Measurements from ENCODE around the gene SND1.

SND1 gene

DNA sequence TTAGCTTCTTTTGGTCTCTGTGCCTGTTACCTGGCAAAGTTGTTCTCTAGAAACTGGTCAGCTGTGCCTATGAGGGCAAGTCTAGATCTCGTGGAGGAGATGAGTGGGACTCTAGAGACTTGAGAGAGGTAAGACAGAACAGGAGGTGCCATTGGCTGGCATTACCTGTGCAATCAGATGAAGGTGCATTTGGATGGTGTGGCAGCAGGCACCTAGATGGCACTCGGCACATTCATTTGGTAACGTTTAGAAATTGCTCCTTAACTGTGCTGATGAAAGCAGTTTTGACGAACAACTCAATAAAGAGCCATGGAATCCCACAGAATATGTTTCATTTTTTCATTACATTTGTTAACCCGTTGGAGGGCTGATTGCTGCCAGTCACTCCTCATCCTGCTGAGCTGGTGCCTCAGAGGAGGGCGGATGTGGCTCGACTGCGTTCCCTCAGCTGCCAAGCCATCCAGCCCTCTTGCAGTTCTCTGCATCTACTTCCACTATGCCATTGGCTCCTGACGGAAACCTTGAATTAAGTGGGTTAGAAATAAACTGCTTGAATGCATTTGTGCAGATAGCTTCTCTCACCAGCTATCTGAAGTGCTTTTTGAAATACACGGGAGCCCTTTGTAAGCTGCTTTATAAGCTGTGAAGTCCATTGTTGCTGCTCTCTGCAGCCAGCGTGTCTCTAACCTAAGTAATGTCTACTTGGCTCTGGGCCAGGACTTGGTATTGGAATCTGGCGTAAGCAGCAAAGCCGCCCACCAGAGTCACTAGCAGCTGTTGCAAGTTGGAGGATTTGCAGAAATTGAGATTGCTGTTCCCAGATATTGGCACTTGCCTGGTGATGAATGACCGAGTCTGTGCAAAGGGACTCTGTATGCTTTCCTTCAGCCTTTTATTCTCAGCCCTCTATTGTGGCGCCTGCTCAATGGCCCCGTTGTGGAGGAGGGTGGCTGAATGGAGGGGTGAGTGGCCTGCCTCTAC, 291.8 kb downstream of the SND1 start:
- Histone ChIP-seq H3K27ac (ENCODE audit: low read depth, low read length, poor library complexity, severe bottlenecking) (no peak overlapping the region), H2AFZ (ENCODE audit: low read length) (no peak overlapping the region), H3F3A (ENCODE audit: insufficient read depth, low read length) (no peaks in the 10 kb centered on the region), H3K36me3 (ENCODE audit: insufficient read depth, low read length) (peaks cover 68% of the 10 kb centered on the region), H3K9me3 (ENCODE audit: low read length) (no peaks in the 10 kb centered on the region), H3K9me2 (ENCODE audit: low read depth, low read length) (no peaks in the 10 kb centered on the region), H3K4me1 (ENCODE audit: insufficient read depth, low read length, severe bottlenecking) (peaks cover 6% of the 10 kb centered on the region), H3K9ac (ENCODE audit: low read length) (no peak overlapping the region), H3K4me3 (ENCODE audit: low read depth, low read length, poor library complexity, severe bottlenecking) (no peak overlapping the region), H4K20me1 (ENCODE audit: insufficient read depth, low read length) (no peaks in the 10 kb centered on the region), H3K79me2 (ENCODE audit: insufficient read depth, low read length) (no peaks in the 10 kb centered on the region), H3K4me2 (ENCODE audit: low read length) (no peak overlapping the region), H3K27me3 (ENCODE audit: insufficient read depth, low read length) (no peaks in the 10 kb centered on the region)
- TF ChIP-seq, protein P1, sequence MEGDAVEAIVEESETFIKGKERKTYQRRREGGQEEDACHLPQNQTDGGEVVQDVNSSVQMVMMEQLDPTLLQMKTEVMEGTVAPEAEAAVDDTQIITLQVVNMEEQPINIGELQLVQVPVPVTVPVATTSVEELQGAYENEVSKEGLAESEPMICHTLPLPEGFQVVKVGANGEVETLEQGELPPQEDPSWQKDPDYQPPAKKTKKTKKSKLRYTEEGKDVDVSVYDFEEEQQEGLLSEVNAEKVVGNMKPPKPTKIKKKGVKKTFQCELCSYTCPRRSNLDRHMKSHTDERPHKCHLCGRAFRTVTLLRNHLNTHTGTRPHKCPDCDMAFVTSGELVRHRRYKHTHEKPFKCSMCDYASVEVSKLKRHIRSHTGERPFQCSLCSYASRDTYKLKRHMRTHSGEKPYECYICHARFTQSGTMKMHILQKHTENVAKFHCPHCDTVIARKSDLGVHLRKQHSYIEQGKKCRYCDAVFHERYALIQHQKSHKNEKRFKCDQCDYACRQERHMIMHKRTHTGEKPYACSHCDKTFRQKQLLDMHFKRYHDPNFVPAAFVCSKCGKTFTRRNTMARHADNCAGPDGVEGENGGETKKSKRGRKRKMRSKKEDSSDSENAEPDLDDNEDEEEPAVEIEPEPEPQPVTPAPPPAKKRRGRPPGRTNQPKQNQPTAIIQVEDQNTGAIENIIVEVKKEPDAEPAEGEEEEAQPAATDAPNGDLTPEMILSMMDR (IDR thresholded peaks at IDR 0.05; ENCODE audit: low read length): no peak
- TF ChIP-seq EZH2 (IDR thresholded peaks at IDR 0.05; ENCODE audit: borderline replicate concordance, low read length): no peak

DNA sequence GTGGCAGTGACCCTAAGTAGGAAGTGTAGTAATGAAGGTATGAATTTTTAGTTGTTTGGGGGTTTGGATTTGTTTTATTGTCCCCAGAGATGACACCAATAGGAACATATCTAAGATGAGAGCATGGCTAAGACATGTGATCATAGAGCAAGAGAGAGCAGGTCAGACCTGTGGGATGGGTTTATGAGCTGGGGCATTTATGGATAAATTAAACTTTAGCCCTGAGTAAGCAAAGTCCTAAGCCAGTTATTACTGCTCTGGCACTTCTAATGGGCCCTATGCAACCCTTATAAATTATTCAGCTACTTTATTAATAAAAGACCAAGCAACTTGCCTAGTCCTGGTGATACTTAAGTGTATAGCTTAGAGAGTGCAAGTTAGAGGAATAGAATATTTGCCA, 294.1 kb downstream of the SND1 start:
- Histone ChIP-seq H3K4me3 (ENCODE audit: low read depth, low read length, poor library complexity, severe bottlenecking) (no peak overlapping the region), H3K27me3 (ENCODE audit: insufficient read depth, low read length) (no peaks in the 10 kb centered on the region), H3K79me2 (ENCODE audit: insufficient read depth, low read length) (no peaks in the 10 kb centered on the region), H3K4me2 (ENCODE audit: low read length) (no peak overlapping the region), H3K9ac (ENCODE audit: low read length) (no peak overlapping the region), H3F3A (ENCODE audit: insufficient read depth, low read length) (no peaks in the 10 kb centered on the region), H3K27ac (ENCODE audit: low read depth, low read length, poor library complexity, severe bottlenecking) (no peak overlapping the region), H2AFZ (ENCODE audit: low read length) (no peak overlapping the region), H3K9me2 (ENCODE audit: low read depth, low read length) (no peaks in the 10 kb centered on the region), H3K36me3 (ENCODE audit: insufficient read depth, low read length) (peaks cover 62% of the 10 kb centered on the region), H3K4me1 (ENCODE audit: insufficient read depth, low read length, severe bottlenecking) (peaks cover 4% of the 10 kb centered on the region), H4K20me1 (ENCODE audit: insufficient read depth, low read length) (no peaks in the 10 kb centered on the region), H3K9me3 (ENCODE audit: low read length) (no peaks in the 10 kb centered on the region)
- TF ChIP-seq EZH2 (IDR thresholded peaks at IDR 0.05; ENCODE audit: borderline replicate concordance, low read length): no peak
- TF ChIP-seq, protein P1 (IDR thresholded peaks at IDR 0.05; ENCODE audit: low read length): no peak

DNA sequence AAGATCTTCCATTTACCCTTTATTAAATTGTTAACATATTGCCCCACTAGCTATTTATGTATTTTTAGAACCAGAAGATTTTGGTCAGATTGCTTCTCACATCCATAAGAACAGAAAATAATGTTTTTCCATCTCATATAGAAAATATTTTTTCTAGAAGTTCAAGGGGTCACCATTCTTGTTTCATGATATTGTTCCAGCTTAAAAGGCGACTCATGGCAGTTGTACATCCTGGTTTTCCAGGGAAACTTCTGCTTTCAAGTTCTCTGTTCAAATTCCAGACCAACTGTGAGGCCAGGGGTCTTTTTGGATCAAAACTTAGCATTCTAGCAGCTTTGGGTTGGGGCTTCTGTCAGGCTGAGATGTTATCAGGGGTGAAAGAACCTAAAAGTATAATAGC, 294.9 kb downstream of the SND1 start:
- H3K27ac ChIP-seq (ENCODE audit: low read depth, low read length, poor library complexity, severe bottlenecking): no peak overlapping the region
- no peak overlapping the region for H3K4me3 ChIP-seq (ENCODE audit: low read depth, low read length, poor library complexity, severe bottlenecking)
- no peaks in the 10 kb centered on the region for H3F3A ChIP-seq (ENCODE audit: insufficient read depth, low read length)
- no peaks in the 10 kb centered on the region for H3K79me2 ChIP-seq (ENCODE audit: insufficient read depth, low read length)
- H3K9me3 ChIP-seq (ENCODE audit: low read length): no peaks in the 10 kb centered on the region
- no peak overlapping the region for H3K4me2 ChIP-seq (ENCODE audit: low read length)
- no peaks in the 10 kb centered on the region for H4K20me1 ChIP-seq (ENCODE audit: insufficient read depth, low read length)
- no peaks in the 10 kb centered on the region for H3K9me2 ChIP-seq (ENCODE audit: low read depth, low read length)
- no peaks in the 10 kb centered on the region for H3K27me3 ChIP-seq (ENCODE audit: insufficient read depth, low read length)
- TF ChIP-seq, protein P1 (IDR thresholded peaks at IDR 0.05; ENCODE audit: low read length): no peak
- TF ChIP-seq EZH2 (IDR thresholded peaks at IDR 0.05; ENCODE audit: borderline replicate concordance, low read length): no peak
- H3K9ac ChIP-seq (ENCODE audit: low read length): no peak overlapping the region
- no peaks in the 10 kb centered on the region for H3K4me1 ChIP-seq (ENCODE audit: insufficient read depth, low read length, severe bottlenecking)
- no peak overlapping the region for H2AFZ ChIP-seq (ENCODE audit: low read length)
- peaks cover 64% of the 10 kb centered on the region for H3K36me3 ChIP-seq (ENCODE audit: insufficient read depth, low read length)

All from OCI-LY1 (cell line).